Measurements from ENCODE around the gene PIP5K1C.

DNA sequence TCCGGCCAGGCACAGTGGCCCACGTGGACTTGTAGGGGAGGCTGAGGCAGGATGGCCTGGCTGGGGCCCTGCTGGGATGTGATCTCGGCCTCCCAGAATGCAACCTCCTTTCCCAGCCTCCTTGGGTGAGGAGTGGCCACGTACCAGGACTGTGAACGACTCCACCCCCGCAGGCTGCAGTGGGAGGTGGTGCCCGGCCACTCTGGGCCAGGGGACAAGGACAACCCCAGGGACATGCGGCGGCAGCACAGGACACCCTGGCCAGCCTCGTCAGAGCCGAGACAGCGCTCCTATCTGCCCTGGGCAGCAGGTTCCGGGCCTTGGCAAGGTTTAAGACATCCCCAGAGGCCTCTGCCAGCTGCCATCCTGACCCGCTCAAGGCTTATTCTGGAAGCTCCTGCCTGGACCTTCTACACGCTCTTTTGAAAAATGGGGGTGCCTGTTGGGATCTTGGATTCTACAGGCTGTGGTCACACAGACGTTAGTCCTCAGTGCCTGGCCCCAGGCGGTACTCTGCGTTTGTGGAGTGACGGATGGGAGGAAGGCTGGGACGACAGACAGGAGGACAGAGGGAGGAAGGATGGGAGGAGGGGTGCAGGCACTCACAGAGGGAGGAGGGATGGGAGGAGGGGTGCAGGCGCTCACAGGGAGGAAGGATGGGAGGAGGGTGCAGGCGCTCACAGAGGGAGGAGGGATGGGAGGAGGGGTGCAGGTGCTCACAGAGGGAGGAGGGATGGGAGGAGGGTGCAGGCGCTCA, 53.8 kb downstream of the PIP5K1C start:
- TF ChIP-seq EGR1 (IDR thresholded peaks at IDR 0.05; ENCODE audit: low read depth) (no peak), SP1 (IDR thresholded peaks at IDR 0.05; ENCODE audit: low read depth) (no peak)
